H1 (cell line): ENCODE measurements around the gene NAV3. TPM values are rescaled to one million over a fixed set of nuclear protein-coding genes. Genes with fewer than 3 reads are reported as not detected.

Source experiments
- CTCF ChIA-PET: fragments of 300-600 bp; sonication (Branson Sonifier 250); formaldehyde crosslinking; loops from one replicate; lab custom pipeline; 2021; ENCODE audit not compliant: partially characterized antibody; lab: Charles Lee
- POLR2A ChIA-PET: fragments of 300-600 bp; sonication (Branson Sonifier 250); formaldehyde crosslinking; loops from one replicate; lab custom pipeline; 2021; ENCODE audit warnings: inconsistent platforms; ENCODE audit not compliant: partially characterized antibody; lab: Charles Lee
- DNase-seq, 2 experiments: peaks; one replicate each; pipeline versions ENCODE4 v3.0.0 to v3.0.0-alpha.2; 2010 to 2022; ENCODE audit warnings: low spot score in 2 of 2, low read depth in 1 of 2, mixed read lengths in 1 of 2
- FAIRE-seq: peaks from 2 replicates; lab custom pipeline; 2011; peaks lifted over from hg19 to GRCh38; lab: Jason Lieb, UNC
- H2AFZ ChIP-seq: 2 replicates; pipeline ENCODE4 v1.8.1; 2012; ENCODE audit warnings: low read length, inconsistent platforms
- H2AK5ac ChIP-seq: 2 replicates; pipeline ENCODE4 v1.6.1; 2013; ENCODE audit warnings: low read depth, low read length
- H2BK120ac ChIP-seq: replicated peaks from 2 replicates; pipeline ENCODE3; 2013; ENCODE audit warnings: low read depth, low read length, inconsistent platforms
- H2BK12ac ChIP-seq: 2 replicates; pipeline ENCODE4 v1.6.1; 2013; ENCODE audit warnings: low read depth, low read length
- H2BK15ac ChIP-seq: 2 replicates; pipeline ENCODE4 v1.6.1; 2013; ENCODE audit warnings: low read length
- H2BK20ac ChIP-seq: 2 replicates; pipeline ENCODE4 v1.6.1; 2013; ENCODE audit warnings: low read length
- H2BK5ac ChIP-seq: 2 replicates; pipeline ENCODE4 v1.6.1; 2013; ENCODE audit warnings: low read depth, low read length
- H3K14ac ChIP-seq: 2 replicates; pipeline ENCODE4 v1.6.1; 2013; ENCODE audit warnings: inconsistent platforms; ENCODE audit not compliant: insufficient read length
- H3K18ac ChIP-seq: 2 replicates; pipeline ENCODE4 v1.6.1; 2013; ENCODE audit warnings: low read length; ENCODE audit errors: extremely low read depth
- H3K23ac ChIP-seq: 2 replicates; pipeline ENCODE4 v1.6.1; 2013; ENCODE audit warnings: inconsistent platforms; ENCODE audit not compliant: insufficient read length
- H3K23me2 ChIP-seq: 2 replicates; pipeline ENCODE4 v1.6.1; 2013; ENCODE audit warnings: low read depth, low read length
- H3K27ac ChIP-seq: 2 replicates; pipeline ENCODE4 v1.6.1; 2011; ENCODE audit warnings: low read depth, low read length, inconsistent platforms
- H3K27me3 ChIP-seq, 4 experiments: replicated peaks in 1 of 4; 1 replicate in 1 of 4; 2 replicates in 3 of 4; pipeline versions ENCODE4 v1.6.1 to v1.8.1; 2011 to 2013; ENCODE audit warnings: low read length in 3 of 4, mild to moderate bottlenecking in 3 of 4, inconsistent platforms in 2 of 4, mixed read lengths in 2 of 4, moderate library complexity in 1 of 4; ENCODE audit not compliant: control insufficient read depth in 3 of 4, insufficient read depth in 3 of 4; ENCODE audit errors: extremely low read depth in 1 of 4
- H3K36me3 ChIP-seq, 4 experiments: 2 replicates each; pipeline versions ENCODE4 v1.6.1 to v1.8.1; 2011 to 2013; ENCODE audit warnings: mild to moderate bottlenecking in 4 of 4, low read length in 3 of 4, moderate library complexity in 2 of 4, control low read depth in 1 of 4, inconsistent platforms in 1 of 4; ENCODE audit not compliant: insufficient read depth in 4 of 4, control insufficient read depth in 2 of 4
- H3K4ac ChIP-seq: replicated peaks from 2 replicates; pipeline ENCODE3; 2013; ENCODE audit warnings: low read length, low read depth, mixed read lengths, inconsistent platforms; ENCODE audit not compliant: insufficient read length
- H3K4me1 ChIP-seq, 4 experiments: replicated peaks in 1 of 4; 1 replicate in 1 of 4; 2 replicates in 3 of 4; pipeline versions ENCODE4 v1.6.1 to v1.8.1; 2011 to 2013; ENCODE audit warnings: low read length in 3 of 4, inconsistent platforms in 2 of 4, mixed read lengths in 1 of 4; ENCODE audit not compliant: insufficient read depth in 4 of 4, control insufficient read depth in 3 of 4
- H3K4me2 ChIP-seq, 2 experiments: 2 replicates each; pipeline versions ENCODE4 v1.6.1 to v1.8.1; 2011 to 2013; ENCODE audit warnings: low read depth in 2 of 2, low read length in 2 of 2, control low read depth in 1 of 2, inconsistent platforms in 1 of 2, mild to moderate bottlenecking in 1 of 2; ENCODE audit not compliant: insufficient read depth in 1 of 2
- H3K4me3 ChIP-seq, 4 experiments: fragments of 200-600, 300-600 bp in 1 of 4; sonication (generic), shearing (Covaris generic), sonication (Bioruptor Twin) in 1 of 4; 2 replicates each; pipeline versions ENCODE4 v1.5.1 to v1.8.1; 2011 to 2016; ENCODE audit warnings: low read length in 4 of 4, low read depth in 3 of 4, control low read depth in 2 of 4, inconsistent platforms in 2 of 4, mild to moderate bottlenecking in 2 of 4, mixed read lengths in 1 of 4, moderate library complexity in 1 of 4; ENCODE audit not compliant: insufficient read depth in 2 of 4; ENCODE audit errors: extremely low read depth in 1 of 4
- H3K56ac ChIP-seq: replicated peaks from 2 replicates; pipeline ENCODE3; 2013; ENCODE audit warnings: low read depth, mild to moderate bottlenecking, mixed read lengths, low read length, inconsistent platforms; ENCODE audit not compliant: insufficient read length
- H3K79me1 ChIP-seq: 2 replicates; pipeline ENCODE4 v1.6.1; 2013; ENCODE audit warnings: low read depth, low read length, control low read depth
- H3K79me2 ChIP-seq, 2 experiments: 2 replicates each; pipeline versions ENCODE4 v1.6.1 to v1.8.1; 2012 to 2013; ENCODE audit warnings: low read length in 2 of 2, mild to moderate bottlenecking in 2 of 2, inconsistent platforms in 1 of 2; ENCODE audit not compliant: insufficient read depth in 2 of 2, control insufficient read depth in 1 of 2
- H3K9ac ChIP-seq, 4 experiments: replicated peaks in 1 of 4; 1 replicate in 1 of 4; 2 replicates in 3 of 4; pipeline versions ENCODE4 v1.6.1 to v1.8.1; 2011 to 2013; ENCODE audit warnings: low read depth in 3 of 4, low read length in 3 of 4, control low read depth in 2 of 4, mild to moderate bottlenecking in 2 of 4, moderate library complexity in 2 of 4, inconsistent platforms in 1 of 4; ENCODE audit errors: extremely low read depth in 1 of 4
- H3K9me3 ChIP-seq, 2 experiments: 2 replicates each; pipeline versions ENCODE4 v1.6.1 to v1.8.1; 2012 to 2013; ENCODE audit warnings: mild to moderate bottlenecking in 2 of 2, moderate library complexity in 2 of 2, control low read depth in 1 of 2, inconsistent platforms in 1 of 2, low read depth in 1 of 2, low read length in 1 of 2, mixed read lengths in 1 of 2; ENCODE audit not compliant: insufficient read depth in 2 of 2
- H4K20me1 ChIP-seq, 2 experiments: replicated peaks in 1 of 2; 2 replicates each; pipeline versions ENCODE3 to v1.8.1; 2011 to 2013; ENCODE audit warnings: inconsistent platforms in 2 of 2, low read length in 2 of 2, mild to moderate bottlenecking in 1 of 2; ENCODE audit not compliant: insufficient read depth in 2 of 2, control insufficient read depth in 1 of 2
- H4K5ac ChIP-seq: 2 replicates; pipeline ENCODE4 v1.6.1; 2013; ENCODE audit warnings: low read length, low read depth, mixed read lengths, inconsistent platforms; ENCODE audit not compliant: insufficient read length
- H4K8ac ChIP-seq: 2 replicates; pipeline ENCODE4 v1.8.0; 2013; ENCODE audit warnings: mild to moderate bottlenecking, moderate library complexity, low read length, inconsistent platforms; ENCODE audit not compliant: insufficient read depth; ENCODE audit errors: extremely low read depth
- H4K91ac ChIP-seq: replicated peaks from 2 replicates; pipeline ENCODE3; 2013; ENCODE audit warnings: low read length, mixed read lengths, inconsistent platforms; ENCODE audit not compliant: insufficient read length
- ATF2 ChIP-seq: IDR thresholded peaks from 2 replicates; pipeline ENCODE4 v1.6.1; 2012; ENCODE audit warnings: low read length, inconsistent platforms
- CREB1 ChIP-seq: IDR thresholded peaks from 2 replicates; pipeline ENCODE4 v1.6.1; 2012; ENCODE audit warnings: inconsistent platforms
- KDM5A ChIP-seq: fragments of 200-600 bp; IDR thresholded peaks from 2 replicates; pipeline ENCODE4 v1.7.1; 2012; ENCODE audit warnings: mild to moderate bottlenecking, low read length, inconsistent platforms, mixed read lengths
- MAFK ChIP-seq: IDR thresholded peaks from 2 replicates; pipeline ENCODE4 v1.6.1; 2012; ENCODE audit warnings: low read depth, mild to moderate bottlenecking, improper control_type of control experiment, low read length
- TAF1 ChIP-seq: IDR thresholded peaks from 2 replicates; pipeline ENCODE4 v1.6.1; 2011; ENCODE audit warnings: mild to moderate bottlenecking, low read depth, low read length
- WGBS, 2 experiments: shearing (Covaris generic) in 1 of 2; methylation state at CpG; one replicate each; pipeline versions ENCODE4 v1.1.6 to v1.1.7; 2013 to 2015; ENCODE audit warnings: low lambda C conversion rate in 2 of 2, mixed read lengths in 2 of 2, inconsistent platforms in 1 of 2, low coverage in 1 of 2, missing lambda C conversion rate in 1 of 2; ENCODE audit not compliant: insufficient replicate concordance in 2 of 2, insufficient coverage in 1 of 2, insufficient read length in 1 of 2; ENCODE audit errors: extremely low coverage in 1 of 2, missing lambda C conversion rate in 1 of 2; 5-methylcytosine and 5-hydroxymethylcytosine counted together
- polyA plus RNA-seq, 7 experiments: library from polyadenylated mRNA; depleted of rRNA in 3 of 7; stranded (reverse) in 5 of 7; unstranded in 2 of 7; fragments of >200 nt in 5 of 7; fragments of 200-250 nt in 2 of 7; gene quantifications; 1 replicate in 5 of 7; 2 replicates in 1 of 7; 4 replicates in 1 of 7; pipeline versions ENCODE4 v1.2.1 to v1.2.3, GENCODE V29; 2011 to 2013; ENCODE audit warnings: missing spikeins in 2 of 7, mixed read lengths in 2 of 7
- total RNA-seq: library from RNA; stranded (reverse); fragmentation: NEBNext Ultra II Directional; extraction: Animal tissue kit (Norgen Biotek cat#: 25700); gene quantifications from 2 replicates; pipeline ENCODE4 v1.2.1, GENCODE V29; 2021

Gene NAV3
- total and polyA plus RNA-seq, 2 of the 8 experiments (the other 6 are each of a cell fraction or from before 2014, with no cell fraction given) = 0.47 to 5.0 TPM

DNA sequence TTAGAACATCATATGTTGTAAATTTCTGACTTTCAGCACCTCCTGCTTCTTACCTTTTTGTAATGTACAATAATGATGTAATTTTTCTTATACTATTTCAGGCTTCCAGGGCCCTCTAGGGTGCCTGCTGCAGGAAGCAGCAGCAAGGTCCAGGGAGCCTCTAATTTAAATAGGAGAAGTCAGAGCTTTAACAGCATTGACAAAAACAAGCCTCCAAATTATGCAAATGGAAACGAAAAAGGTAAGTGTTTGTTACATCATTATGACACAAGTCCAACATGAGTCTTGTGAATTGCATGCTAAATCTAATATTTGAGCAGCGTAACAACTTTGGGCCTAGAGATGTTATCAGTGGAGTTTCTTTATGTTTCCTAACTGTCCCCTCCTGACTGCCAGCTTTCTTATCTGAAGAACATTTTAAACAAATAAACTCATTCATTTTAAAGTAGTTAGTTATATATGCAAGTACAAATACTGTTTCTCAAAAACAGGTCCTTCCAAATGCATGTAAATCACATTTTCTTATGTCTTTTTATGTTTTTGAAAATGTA, 167.6 kb downstream of the NAV3 start:
- no peak overlapping the region for H2BK20ac ChIP-seq
- H3K79me2 ChIP-seq = no peaks in the 10 kb centered on the region
- H3K27ac ChIP-seq = no peak overlapping the region
- H4K20me1 ChIP-seq = no peaks in the 10 kb centered on the region
- no peak overlapping the region for H3K4me2 ChIP-seq
- no peak overlapping the region for H2BK5ac ChIP-seq
- no peak overlapping the region for H3K4me3 ChIP-seq
- no peak overlapping the region for H2BK15ac ChIP-seq
- H4K91ac ChIP-seq = no peak overlapping the region
- no peaks in the 10 kb centered on the region for H3K27me3 ChIP-seq
- TF ChIP-seq TAF1 = no peak
- no peak for TF ChIP-seq MAFK
- TF ChIP-seq KDM5A = no peak
- no peak for TF ChIP-seq ATF2
- TF ChIP-seq CREB1 = no peak
- no peaks in the 10 kb centered on the region for H3K36me3 ChIP-seq
- no peak overlapping the region for H2BK120ac ChIP-seq
- H2BK12ac ChIP-seq = no peak overlapping the region
- WGBS, 2 experiments = 81% methylated on average over 2 of the region's 2 CpGs; no CpG with 5 or more reads in 1 of the 2 experiments
- H3K79me1 ChIP-seq = no peaks in the 10 kb centered on the region
- ChIA-PET CTCF (interaction anchor here (0.8 to 3.0 kb wide), 4 partner anchors 9 to 124 kb away, joined by 3 to 17 read pairs (median 4); no protein-coding TSS in a partner anchor), POLR2A (no interaction called here)
- no peaks in the 10 kb centered on the region for H3K23me2 ChIP-seq
- no peak overlapping the region for H4K5ac ChIP-seq
- H3K4me1 ChIP-seq = no peaks in the 10 kb centered on the region
- no peak overlapping the region for H3K56ac ChIP-seq
- no peak overlapping the region for H2AK5ac ChIP-seq
- H3K18ac ChIP-seq = no peak overlapping the region
- H3K9me3 ChIP-seq = no peaks in the 10 kb centered on the region
- no peak overlapping the region for H2AFZ ChIP-seq
- H4K8ac ChIP-seq = no peak overlapping the region
- H3K4ac ChIP-seq = no peak overlapping the region
- no peak overlapping the region for H3K23ac ChIP-seq
- DNase-seq (no peak), FAIRE-seq (no peak)
- H3K14ac ChIP-seq = no peak overlapping the region
- H3K9ac ChIP-seq = no peak overlapping the region
